ENCODE data around the gene PHTF1.
"Not testable (repeated sequence)": the region's sequence is repeated elsewhere in the genome, so short reads cannot be mapped to it uniquely, and the experiment has no call there.

Gene PHTF1

DNA sequence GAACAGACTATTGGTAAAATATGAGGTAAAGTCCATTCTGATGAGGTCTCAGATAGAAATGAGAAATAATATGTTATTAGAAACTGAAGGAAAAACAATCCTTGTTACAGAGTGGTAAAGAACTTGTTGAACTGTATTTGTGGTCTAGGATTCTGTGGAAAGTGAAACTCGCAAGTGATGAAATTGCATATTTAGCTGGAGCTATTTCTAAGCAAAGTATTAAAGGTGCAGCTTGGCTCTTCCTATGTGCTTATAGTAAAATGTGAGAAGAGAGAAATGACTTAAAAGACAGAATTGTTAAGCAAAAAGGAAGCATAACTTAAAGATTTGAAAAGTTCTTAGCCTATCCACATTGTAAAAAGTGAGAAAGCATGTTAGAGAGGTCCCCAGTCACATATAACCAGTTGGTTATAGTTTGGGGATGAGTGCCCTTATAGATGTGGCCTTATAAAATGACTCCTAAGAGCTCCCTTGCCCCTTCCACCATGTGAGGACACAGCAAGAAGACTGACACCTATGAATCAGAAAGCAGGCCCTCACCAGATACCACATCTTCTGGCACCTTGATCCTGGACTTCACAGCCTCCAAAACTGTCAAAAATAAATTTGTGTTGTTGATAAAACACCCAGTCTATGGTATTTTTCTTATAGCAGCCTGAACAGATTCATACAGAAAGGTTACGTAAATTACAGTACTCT lies 24.8 kb downstream of the PHTF1 start:
- Histone ChIP-seq H3K79me2 (ENCODE audit: insufficient read depth, low read length) (no peaks in the 10 kb centered on the region), H3K4me3 (ENCODE audit: low read depth, low read length, poor library complexity, severe bottlenecking) (no peak overlapping the region), H4K20me1 (ENCODE audit: insufficient read depth, low read length) (no peaks in the 10 kb centered on the region), H3K9me3 (ENCODE audit: low read length) (no peaks in the 10 kb centered on the region), H3K9ac (ENCODE audit: low read length) (no peak overlapping the region), H3F3A (ENCODE audit: insufficient read depth, low read length) (no peaks in the 10 kb centered on the region), H3K4me2 (ENCODE audit: low read length) (no peak overlapping the region), H2AFZ (ENCODE audit: low read length) (no peak overlapping the region), H3K9me2 (ENCODE audit: low read depth, low read length) (no peaks in the 10 kb centered on the region), H3K27ac (ENCODE audit: low read depth, low read length, poor library complexity, severe bottlenecking) (no peak overlapping the region), H3K27me3 (ENCODE audit: insufficient read depth, low read length) (no peaks in the 10 kb centered on the region), H3K36me3 (ENCODE audit: insufficient read depth, low read length) (peaks cover 48% of the 10 kb centered on the region), H3K4me1 (ENCODE audit: insufficient read depth, low read length, severe bottlenecking) (no peaks in the 10 kb centered on the region)
- TF ChIP-seq EZH2 (IDR thresholded peaks at IDR 0.05; ENCODE audit: borderline replicate concordance, low read length), result no peak
- TF ChIP-seq, protein P1, sequence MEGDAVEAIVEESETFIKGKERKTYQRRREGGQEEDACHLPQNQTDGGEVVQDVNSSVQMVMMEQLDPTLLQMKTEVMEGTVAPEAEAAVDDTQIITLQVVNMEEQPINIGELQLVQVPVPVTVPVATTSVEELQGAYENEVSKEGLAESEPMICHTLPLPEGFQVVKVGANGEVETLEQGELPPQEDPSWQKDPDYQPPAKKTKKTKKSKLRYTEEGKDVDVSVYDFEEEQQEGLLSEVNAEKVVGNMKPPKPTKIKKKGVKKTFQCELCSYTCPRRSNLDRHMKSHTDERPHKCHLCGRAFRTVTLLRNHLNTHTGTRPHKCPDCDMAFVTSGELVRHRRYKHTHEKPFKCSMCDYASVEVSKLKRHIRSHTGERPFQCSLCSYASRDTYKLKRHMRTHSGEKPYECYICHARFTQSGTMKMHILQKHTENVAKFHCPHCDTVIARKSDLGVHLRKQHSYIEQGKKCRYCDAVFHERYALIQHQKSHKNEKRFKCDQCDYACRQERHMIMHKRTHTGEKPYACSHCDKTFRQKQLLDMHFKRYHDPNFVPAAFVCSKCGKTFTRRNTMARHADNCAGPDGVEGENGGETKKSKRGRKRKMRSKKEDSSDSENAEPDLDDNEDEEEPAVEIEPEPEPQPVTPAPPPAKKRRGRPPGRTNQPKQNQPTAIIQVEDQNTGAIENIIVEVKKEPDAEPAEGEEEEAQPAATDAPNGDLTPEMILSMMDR (IDR thresholded peaks at IDR 0.05; ENCODE audit: low read length), result no peak

GRCh38 chr1:113732802-113733201 lies 26.5 kb downstream of the PHTF1 start:
- Histone ChIP-seq H3K4me1 (ENCODE audit: insufficient read depth, low read length, severe bottlenecking) (no peaks in the 10 kb centered on the region), H3K36me3 (ENCODE audit: insufficient read depth, low read length) (peaks cover 51% of the 10 kb centered on the region), H3K27me3 (ENCODE audit: insufficient read depth, low read length) (no peaks in the 10 kb centered on the region), H3K9me3 (ENCODE audit: low read length) (no peaks in the 10 kb centered on the region), H3K4me2 (ENCODE audit: low read length) (no peak overlapping the region), H3F3A (ENCODE audit: insufficient read depth, low read length) (no peaks in the 10 kb centered on the region), H3K4me3 (ENCODE audit: low read depth, low read length, poor library complexity, severe bottlenecking) (no peak overlapping the region), H3K9me2 (ENCODE audit: low read depth, low read length) (no peaks in the 10 kb centered on the region), H3K9ac (ENCODE audit: low read length) (no peak overlapping the region), H3K27ac (ENCODE audit: low read depth, low read length, poor library complexity, severe bottlenecking) (no peak overlapping the region), H4K20me1 (ENCODE audit: insufficient read depth, low read length) (no peaks in the 10 kb centered on the region), H2AFZ (ENCODE audit: low read length) (no peak overlapping the region), H3K79me2 (ENCODE audit: insufficient read depth, low read length) (no peaks in the 10 kb centered on the region)
- TF ChIP-seq, protein P1 (IDR thresholded peaks at IDR 0.05; ENCODE audit: low read length), result no peak
- TF ChIP-seq EZH2 (IDR thresholded peaks at IDR 0.05; ENCODE audit: borderline replicate concordance, low read length), result no peak

GRCh38 chr1:113721010-113721409 lies 38.3 kb downstream of the PHTF1 start:
- H3K27ac ChIP-seq (ENCODE audit: low read depth, low read length, poor library complexity, severe bottlenecking), result no peak overlapping the region
- TF ChIP-seq EZH2 (IDR thresholded peaks at IDR 0.05; ENCODE audit: borderline replicate concordance, low read length), result no peak
- H3K4me3 ChIP-seq (ENCODE audit: low read depth, low read length, poor library complexity, severe bottlenecking), result no peak overlapping the region
- H2AFZ ChIP-seq (ENCODE audit: low read length), result no peak overlapping the region
- no peaks in the 10 kb centered on the region for H3K4me1 ChIP-seq (ENCODE audit: insufficient read depth, low read length, severe bottlenecking)
- H3K36me3 ChIP-seq (ENCODE audit: insufficient read depth, low read length), result peaks cover 75% of the 10 kb centered on the region
- no peaks in the 10 kb centered on the region for H4K20me1 ChIP-seq (ENCODE audit: insufficient read depth, low read length)
- no peak overlapping the region for H3K9ac ChIP-seq (ENCODE audit: low read length)
- no peaks in the 10 kb centered on the region for H3K9me2 ChIP-seq (ENCODE audit: low read depth, low read length)
- no peaks in the 10 kb centered on the region for H3K27me3 ChIP-seq (ENCODE audit: insufficient read depth, low read length)
- H3K79me2 ChIP-seq (ENCODE audit: insufficient read depth, low read length), result no peaks in the 10 kb centered on the region
- no peak overlapping the region for H3K4me2 ChIP-seq (ENCODE audit: low read length)
- peaks cover 11% of the 10 kb centered on the region; the same call in 1 of the 2 replicates for H3K9me3 ChIP-seq (ENCODE audit: low read length)
- no peaks in the 10 kb centered on the region for H3F3A ChIP-seq (ENCODE audit: insufficient read depth, low read length)

DNA sequence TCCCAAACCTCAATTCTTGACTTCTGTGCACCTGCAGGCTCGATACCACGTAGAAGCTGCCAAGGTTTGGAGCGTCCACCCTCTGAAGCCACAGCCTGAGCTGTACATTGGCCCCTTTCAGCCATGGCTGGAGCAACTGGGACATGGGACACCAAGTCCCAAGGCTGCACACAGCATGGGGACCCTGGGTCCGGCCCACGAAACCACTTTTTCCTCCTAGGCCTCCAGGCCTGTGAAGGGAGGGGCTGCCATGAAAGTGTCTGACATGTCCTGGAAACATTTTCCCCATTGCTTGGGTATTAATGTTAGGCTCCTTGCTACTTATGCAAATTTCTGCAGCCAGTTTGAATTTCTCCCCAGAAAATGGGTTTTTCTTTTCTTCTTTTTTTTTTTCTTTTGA lies 40.7 kb downstream of the PHTF1 start:
- H3K4me2 ChIP-seq (ENCODE audit: low read length); H3K79me2 ChIP-seq (ENCODE audit: insufficient read depth, low read length); H2AFZ ChIP-seq (ENCODE audit: low read length); H3K27me3 ChIP-seq (ENCODE audit: insufficient read depth, low read length); H4K20me1 ChIP-seq (ENCODE audit: insufficient read depth, low read length); H3F3A ChIP-seq (ENCODE audit: insufficient read depth, low read length); H3K9me2 ChIP-seq (ENCODE audit: low read depth, low read length); H3K4me3 ChIP-seq (ENCODE audit: low read depth, low read length, poor library complexity, severe bottlenecking); H3K9ac ChIP-seq (ENCODE audit: low read length); H3K27ac ChIP-seq (ENCODE audit: low read depth, low read length, poor library complexity, severe bottlenecking); H3K4me1 ChIP-seq (ENCODE audit: insufficient read depth, low read length, severe bottlenecking): not testable (repeated sequence)
- Histone ChIP-seq H3K36me3 (ENCODE audit: insufficient read depth, low read length) (peaks cover 71% of the 10 kb centered on the region), H3K9me3 (ENCODE audit: low read length) (peaks cover 11% of the 10 kb centered on the region; the same call in 1 of the 2 replicates)

GRCh38 chr1:113717506-113717905 lies 41.8 kb downstream of the PHTF1 start:
- not testable (repeated sequence) for H3K9ac ChIP-seq (ENCODE audit: low read length); H3K4me3 ChIP-seq (ENCODE audit: low read depth, low read length, poor library complexity, severe bottlenecking); H3K27ac ChIP-seq (ENCODE audit: low read depth, low read length, poor library complexity, severe bottlenecking); H3K27me3 ChIP-seq (ENCODE audit: insufficient read depth, low read length); H3K4me1 ChIP-seq (ENCODE audit: insufficient read depth, low read length, severe bottlenecking); H3K9me2 ChIP-seq (ENCODE audit: low read depth, low read length); H3F3A ChIP-seq (ENCODE audit: insufficient read depth, low read length); H3K79me2 ChIP-seq (ENCODE audit: insufficient read depth, low read length); H4K20me1 ChIP-seq (ENCODE audit: insufficient read depth, low read length); H2AFZ ChIP-seq (ENCODE audit: low read length); H3K4me2 ChIP-seq (ENCODE audit: low read length)
- peaks cover 71% of the 10 kb centered on the region for H3K36me3 ChIP-seq (ENCODE audit: insufficient read depth, low read length)
- peaks cover 11% of the 10 kb centered on the region; the same call in 1 of the 2 replicates for H3K9me3 ChIP-seq (ENCODE audit: low read length)

All from OCI-LY1 (cell line).